ENCODE results near the gene ZNF33B. TPM values are rescaled to one million over a fixed set of nuclear protein-coding genes. Genes with fewer than 3 reads are reported as not detected.
"Not testable (repeated sequence)": the region's sequence is repeated elsewhere in the genome, so short reads cannot be mapped to it uniquely, and the experiment has no call there.

Gene ZNF33B
- total RNA-seq, 1 experiment from 2014 or later, result 21.1 TPM

DNA sequence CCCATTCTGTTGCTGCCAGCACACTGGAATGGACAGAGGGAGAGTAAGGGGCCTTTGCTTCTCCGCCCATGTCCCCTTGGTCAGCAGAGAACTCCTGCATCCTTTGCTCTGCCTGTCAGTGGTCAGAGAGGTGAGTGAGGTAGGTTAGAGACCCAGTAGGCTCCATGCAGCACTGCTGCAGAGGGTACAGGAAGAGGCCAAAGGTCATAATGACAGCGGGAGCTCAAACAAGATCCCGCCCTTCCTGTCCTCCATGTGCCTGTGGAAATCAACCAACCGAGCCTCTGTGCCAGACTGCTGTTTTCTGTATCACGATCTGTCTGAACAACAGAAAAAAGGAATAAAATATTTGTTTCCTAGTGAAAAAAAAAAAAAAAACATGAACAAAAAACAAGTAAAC, 81.4 kb downstream of the ZNF33B start:
- ATAC-seq (no peak), DNase-seq (ENCODE audit: low read depth, low spot score) (no peak)
- Histone ChIP-seq H4K20me1 (ENCODE audit: insufficient read depth) (no peaks in the 10 kb centered on the region), H3K4me1 (ENCODE audit: control insufficient read depth in 1 of 2, insufficient read depth in 2 of 2, low read length in 2 of 2) (peaks cover 1 to 10% of the 10 kb centered on the region in 2 experiments; a peak in 3 of 4 replicates), H3K27ac (ENCODE audit: low read depth, low read length) (no peak overlapping the region), H3K36me3 (ENCODE audit: control insufficient read depth in 1 of 2, insufficient read depth in 2 of 2, low read length in 2 of 2) (no peaks in the 10 kb centered on the region), H3K27me3 (ENCODE audit: insufficient read depth, low read length) (no peaks in the 10 kb centered on the region), H3K79me2 (ENCODE audit: insufficient read depth, low read length) (no peaks in the 10 kb centered on the region), H3K9me2 (ENCODE audit: insufficient read depth) (no peaks in the 10 kb centered on the region), H2AFZ (ENCODE audit: low read depth, low read length, poor library complexity, severe bottlenecking) (no peak overlapping the region), H3K4me2 (ENCODE audit: low read length) (no peak overlapping the region), H3K4me3 (replicated peaks in 1 of 2; ENCODE audit: low read depth in 1 of 2, low read length in 2 of 2) (no peak overlapping the region), H3K9me3 (ENCODE audit: control insufficient read depth in 1 of 2, insufficient read depth in 1 of 2, low read depth in 1 of 2, low read length in 2 of 2) (no peaks in the 10 kb centered on the region), H3K9ac (ENCODE audit: low read length) (no peak overlapping the region)
- TF ChIP-seq POLR2A (IDR thresholded peaks at IDR 0.05; ENCODE audit: borderline replicate concordance, extremely low read depth, insufficient read depth, insufficient read length) (no peak), ELF1 (IDR thresholded peaks at IDR 0.05; ENCODE audit: borderline replicate concordance, low read depth) (no peak), CBX3 (IDR thresholded peaks at IDR 0.05; ENCODE audit: low read depth) (no peak), ZFX (IDR thresholded peaks at IDR 0.05) (no peak), EZH2phosphoT487 (IDR thresholded peaks at IDR 0.05; ENCODE audit: borderline replicate concordance) (no peak), FOSL1 (IDR thresholded peaks at IDR 0.05; ENCODE audit: low read depth) (no peak), POLR2AphosphoS5 (IDR thresholded peaks at IDR 0.05; ENCODE audit: low read depth, low read length) (no peak), RAD21 (IDR thresholded peaks at IDR 0.05; ENCODE audit: low read depth) (no peak), JUND (IDR thresholded peaks at IDR 0.05) (no peak), SRF (IDR thresholded peaks at IDR 0.05; ENCODE audit: low read depth) (no peak), EZH2 (IDR thresholded peaks at IDR 0.05) (no peak), SP1 (IDR thresholded peaks at IDR 0.05; ENCODE audit: low read depth) (no peak), CEBPB (IDR thresholded peaks at IDR 0.05; ENCODE audit: low read depth) (no peak), YY1 (IDR thresholded peaks at IDR 0.05; ENCODE audit: extremely low read depth, insufficient replicate concordance, low read depth, low read length) (no peak)
- TF ChIP-seq, protein P1, sequence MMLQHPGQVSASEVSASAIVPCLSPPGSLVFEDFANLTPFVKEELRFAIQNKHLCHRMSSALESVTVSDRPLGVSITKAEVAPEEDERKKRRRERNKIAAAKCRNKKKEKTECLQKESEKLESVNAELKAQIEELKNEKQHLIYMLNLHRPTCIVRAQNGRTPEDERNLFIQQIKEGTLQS (IDR thresholded peaks at IDR 0.05), result no peak
- TF ChIP-seq, protein P2, sequence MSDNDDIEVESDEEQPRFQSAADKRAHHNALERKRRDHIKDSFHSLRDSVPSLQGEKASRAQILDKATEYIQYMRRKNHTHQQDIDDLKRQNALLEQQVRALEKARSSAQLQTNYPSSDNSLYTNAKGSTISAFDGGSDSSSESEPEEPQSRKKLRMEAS (IDR thresholded peaks at IDR 0.05), result no peak
- no TSS peak for BruUV-seq (replicated peaks)
- intact Hi-C loops (cut with micrococcal nuclease), result no loop called here
- RAD21 ChIA-PET (ENCODE audit: low non-redundant PET in 1 of 2, low total read pairs in 2 of 2, uncharacterized antibody in 2 of 2, unreplicated experiment in 2 of 2), result no interaction called here
- CTCF ChIA-PET, result no interaction called here
- POLR2A ChIA-PET, result no interaction called here

DNA sequence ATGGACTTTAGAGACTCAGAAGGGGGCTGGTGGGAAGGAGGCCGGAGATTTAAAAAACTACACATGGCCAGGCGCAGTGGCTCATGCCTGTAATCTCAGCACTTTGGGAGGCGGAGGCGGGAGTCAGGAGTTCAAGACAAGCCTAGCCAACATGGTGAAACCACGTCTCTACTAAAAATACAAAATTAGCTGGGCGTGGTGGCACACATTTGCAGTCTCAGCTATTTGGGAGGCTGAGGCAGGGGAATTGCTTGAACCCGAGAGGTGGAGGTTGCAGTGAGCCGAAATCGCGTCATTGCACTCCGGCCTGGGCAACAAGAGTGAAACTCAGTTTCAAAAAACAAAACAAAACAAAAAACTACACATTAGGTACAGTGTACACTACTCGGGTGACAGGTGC, 84.8 kb downstream of the ZNF33B start:
- Histone ChIP-seq H3K4me2 (ENCODE audit: low read length) (0 out of 2 replicates have a peak overlapping the region, but pooled peaks have one; percentile 97), H3K4me1 (ENCODE audit: control insufficient read depth in 1 of 2, insufficient read depth in 2 of 2, low read length in 2 of 2) (peaks cover 4 to 17% of the 10 kb centered on the region in 2 experiments; a peak in 3 of 4 replicates)
- ATAC-seq; H3K9me3 ChIP-seq (ENCODE audit: control insufficient read depth in 1 of 2, insufficient read depth in 1 of 2, low read depth in 1 of 2, low read length in 2 of 2); H4K20me1 ChIP-seq (ENCODE audit: insufficient read depth); intact Hi-C loops (cut with micrococcal nuclease); H3K36me3 ChIP-seq (ENCODE audit: control insufficient read depth in 1 of 2, insufficient read depth in 2 of 2, low read length in 2 of 2); H3K79me2 ChIP-seq (ENCODE audit: insufficient read depth, low read length); DNase-seq (ENCODE audit: low read depth, low spot score); BruUV-seq (replicated peaks); POLR2A ChIA-PET; H2AFZ ChIP-seq (ENCODE audit: low read depth, low read length, poor library complexity, severe bottlenecking); H3K9ac ChIP-seq (ENCODE audit: low read length); H3K27ac ChIP-seq (ENCODE audit: low read depth, low read length); H3K9me2 ChIP-seq (ENCODE audit: insufficient read depth); RAD21 ChIA-PET (ENCODE audit: low non-redundant PET in 1 of 2, low total read pairs in 2 of 2, uncharacterized antibody in 2 of 2, unreplicated experiment in 2 of 2); H3K27me3 ChIP-seq (ENCODE audit: insufficient read depth, low read length); H3K4me3 ChIP-seq (replicated peaks in 1 of 2; ENCODE audit: low read depth in 1 of 2, low read length in 2 of 2); CTCF ChIA-PET: not testable (repeated sequence)

All from HCT116 (cell line).